Naive thymus-derived CD8-positive, alpha-beta T cell (primary cell): ENCODE measurements around the gene LTBP3. TPM values are rescaled to one million over a fixed set of nuclear protein-coding genes. Genes with fewer than 3 reads are reported as not detected.

Experiments
- ATAC-seq, 2 donors: fragments of 150-1000 bp; cut with Tn5 transposase in 1 of 2; sonication (Bioruptor Pico), chemical (Tn5 transposase) in 1 of 2; 1 replicate in 1 of 2; 2 replicates in 1 of 2; pipeline ENCODE4 v1.10.0; 2021; ENCODE audit warnings: mild to moderate bottlenecking in 2 of 2, moderate library complexity in 2 of 2
- POLR2A ChIA-PET: fragments of 350-600 bp; sonication (Branson Sonifier 250); formaldehyde crosslinking; loops from one replicate; lab custom pipeline; 2021; ENCODE audit warnings: antibody characterized with exemption; lab: Charles Lee
- DNase-seq, 10 donors: peaks; one replicate each; pipeline versions ENCODE4 v3.0.0 to v3.0.0-alpha.2; 2020 to 2022
- H3K27ac Mint-ChIP-seq, 10 donors: one replicate each; pipeline ENCODE4 v1.8.0; 2020 to 2022; ENCODE audit warnings: mild to moderate bottlenecking in 10 of 10, mixed read lengths in 10 of 10, moderate library complexity in 4 of 10, inconsistent platforms in 1 of 10
- H3K27me3 Mint-ChIP-seq, 5 donors: one replicate each; pipeline ENCODE4 v1.8.0; 2021 to 2022; ENCODE audit warnings: mixed read lengths in 5 of 5
- H3K36me3 Mint-ChIP-seq, 3 donors: one replicate each; pipeline ENCODE4 v1.8.0; 2020 to 2022; ENCODE audit warnings: mixed read lengths in 3 of 3, mild to moderate bottlenecking in 2 of 3, inconsistent platforms in 1 of 3
- H3K4me1 Mint-ChIP-seq, 4 donors: one replicate each; pipeline ENCODE4 v1.8.0; 2021 to 2022; ENCODE audit warnings: mixed read lengths in 4 of 4
- H3K4me3 Mint-ChIP-seq, 10 donors: one replicate each; pipeline ENCODE4 v1.8.0; 2020 to 2022; ENCODE audit warnings: mild to moderate bottlenecking in 10 of 10, mixed read lengths in 10 of 10, moderate library complexity in 6 of 10, inconsistent platforms in 1 of 10
- H3K9me3 Mint-ChIP-seq, 9 donors: one replicate each; pipeline ENCODE4 v1.8.0; 2020 to 2022; ENCODE audit warnings: mixed read lengths in 9 of 9, mild to moderate bottlenecking in 3 of 9, inconsistent platforms in 1 of 9, moderate library complexity in 1 of 9
- polyA plus RNA-seq, 3 donors: library from polyadenylated mRNA; unstranded; fragments of 300-500 nt; fragmentation: Illumina TruSeq; gene quantifications; one replicate each; pipeline ENCODE4 v1.2.3, GENCODE V29; 2021
- total RNA-seq, 8 experiments: library from RNA in 2 of 8; stranded (reverse) in 2 of 8; gene quantifications; one replicate each; pipeline ENCODE4 v1.2.3 and lab custom pipeline; 2021 to 2026

LTBP3 gene
- total and polyA plus RNA-seq, 5 experiments from 2014 or later = 7.3 to 261 (median 35.0) TPM

DNA sequence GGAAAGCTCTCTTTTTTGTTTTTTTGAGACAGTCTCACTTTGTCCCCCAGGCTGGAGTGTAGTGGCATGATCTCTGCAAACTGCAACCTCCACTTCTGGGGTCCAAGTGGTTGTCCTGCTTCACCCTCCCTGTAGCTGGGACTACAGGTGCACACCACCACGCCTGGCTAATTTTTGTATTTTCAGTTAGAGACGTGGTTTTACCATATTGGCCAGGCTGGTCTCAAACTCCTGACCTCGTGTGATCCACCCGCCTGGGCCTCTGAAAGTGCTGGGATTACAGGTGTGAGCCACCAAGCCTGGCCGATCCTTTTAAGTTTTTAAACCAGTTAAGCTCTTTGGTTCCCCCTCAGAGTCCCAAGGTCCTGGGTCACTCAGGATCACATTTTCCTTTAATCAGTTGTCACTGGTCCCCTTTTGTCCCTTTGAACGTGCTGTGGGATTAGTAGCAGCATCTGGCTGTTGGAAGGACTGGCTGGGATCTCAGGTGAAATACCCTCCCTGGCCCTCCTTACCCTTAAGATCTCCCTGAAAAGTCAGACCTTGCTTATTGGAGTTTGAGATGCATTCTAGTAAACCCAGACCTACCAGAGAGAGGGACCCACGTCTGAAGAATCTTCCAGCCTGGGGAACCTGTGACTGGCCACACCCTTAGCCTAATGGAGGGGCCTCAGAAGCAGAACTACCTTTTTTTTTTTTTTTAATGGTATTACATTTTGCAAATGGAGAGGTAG, 51.2 kb downstream of the LTBP3 start:
- peak overlapping the region in 9 of 10 donors; percentile 67 to 95 (median 89) for H3K27ac Mint-ChIP-seq
- DNase-seq = peak in 5 of 10 donors; percentile 50 to 57 (median 56)
- H3K9me3 Mint-ChIP-seq = no peaks in the 10 kb centered on the region
- POLR2A ChIA-PET = interaction anchor here (0.6 to 24.9 kb wide), 28 partner anchors 10 to 395 kb away, joined by 3 to 2047 read pairs (median 4); partner anchors contain the start of genes DPF2, FAM89B, FRMD8 and MALAT1
- no peak overlapping the region for H3K4me3 Mint-ChIP-seq
- no peaks in the 10 kb centered on the region for H3K27me3 Mint-ChIP-seq
- peak; percentile 36 to 55 for ATAC-seq
- peaks cover 0 to 32% (median 25%) of the 10 kb centered on the region in 3 donors for H3K36me3 Mint-ChIP-seq
- peaks cover 38 to 66% (median 58%) of the 10 kb centered on the region in 4 donors for H3K4me1 Mint-ChIP-seq

DNA sequence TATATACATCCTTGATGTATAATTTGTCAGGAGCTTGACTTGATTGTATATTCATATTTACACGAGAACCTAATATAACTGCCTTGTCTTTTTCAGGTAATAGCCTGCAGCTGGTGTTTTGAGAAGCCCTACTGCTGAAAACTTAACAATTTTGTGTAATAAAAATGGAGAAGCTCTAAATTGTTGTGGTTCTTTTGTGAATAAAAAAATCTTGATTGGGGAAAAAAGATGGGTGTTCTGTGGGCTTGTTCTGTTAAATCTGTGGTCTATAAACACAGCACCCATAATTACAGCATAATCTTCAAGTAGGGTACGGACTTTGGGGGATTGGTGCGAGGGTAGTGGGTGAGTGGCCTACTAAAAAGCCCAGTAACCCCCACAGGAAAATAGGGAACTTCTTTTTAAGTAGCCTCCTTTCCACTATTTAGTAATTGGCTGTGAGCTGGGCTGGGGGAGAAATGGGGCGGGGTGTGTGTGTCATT, 51.8 kb downstream of the LTBP3 start:
- Mint-ChIP-seq H3K4me3 (no peak overlapping the region), H3K27ac (peak overlapping the region in 9 of 10 donors; percentile 67 to 95 (median 89)), H3K4me1 (peaks cover 40 to 66% (median 58%) of the 10 kb centered on the region in 4 donors), H3K36me3 (peaks cover 0 to 32% (median 25%) of the 10 kb centered on the region in 3 donors), H3K27me3 (no peaks in the 10 kb centered on the region), H3K9me3 (no peaks in the 10 kb centered on the region)
- DNase-seq (peak in 3 of 10 donors; percentile 42 to 55 (median 47)), ATAC-seq (peak; percentile 2)
- POLR2A ChIA-PET = interaction anchor here (0.6 to 24.9 kb wide), 23 partner anchors 9 to 394 kb away, joined by 3 to 2047 read pairs (median 4); partner anchors contain the start of genes DPF2, FAM89B, FRMD8 and MALAT1

DNA sequence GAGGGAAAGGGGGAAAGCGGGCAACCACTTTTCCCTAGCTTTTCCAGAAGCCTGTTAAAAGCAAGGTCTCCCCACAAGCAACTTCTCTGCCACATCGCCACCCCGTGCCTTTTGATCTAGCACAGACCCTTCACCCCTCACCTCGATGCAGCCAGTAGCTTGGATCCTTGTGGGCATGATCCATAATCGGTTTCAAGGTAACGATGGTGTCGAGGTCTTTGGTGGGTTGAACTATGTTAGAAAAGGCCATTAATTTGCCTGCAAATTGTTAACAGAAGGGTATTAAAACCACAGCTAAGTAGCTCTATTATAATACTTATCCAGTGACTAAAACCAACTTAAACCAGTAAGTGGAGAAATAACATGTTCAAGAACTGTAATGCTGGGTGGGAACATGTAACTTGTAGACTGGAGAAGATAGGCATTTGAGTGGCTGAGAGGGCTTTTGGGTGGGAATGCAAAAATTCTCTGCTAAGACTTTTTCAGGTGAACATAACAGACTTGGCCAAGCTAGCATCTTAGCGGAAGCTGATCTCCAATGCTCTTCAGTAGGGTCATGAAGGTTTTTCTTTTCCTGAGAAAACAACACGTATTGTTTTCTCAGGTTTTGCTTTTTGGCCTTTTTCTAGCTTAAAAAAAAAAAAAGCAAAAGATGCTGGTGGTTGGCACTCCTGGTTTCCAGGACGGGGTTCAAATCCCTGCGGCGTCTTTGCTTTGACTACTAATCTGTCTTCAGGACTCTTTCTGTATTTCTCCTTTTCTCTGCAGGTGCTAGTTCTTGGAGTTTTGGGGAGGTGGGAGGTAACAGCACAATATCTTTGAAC, 52.5 kb downstream of the LTBP3 start:
- DNase-seq = peak in 2 of 10 donors; percentile 22 to 34
- Mint-ChIP-seq H3K4me3 (no peak overlapping the region), H3K4me1 (peaks cover 42 to 63% (median 55%) of the 10 kb centered on the region in 4 donors), H3K27me3 (no peaks in the 10 kb centered on the region), H3K36me3 (peaks cover 0 to 32% (median 25%) of the 10 kb centered on the region in 3 donors), H3K9me3 (no peaks in the 10 kb centered on the region), H3K27ac (peak overlapping the region in 9 of 10 donors; percentile 67 to 95 (median 89))
- POLR2A ChIA-PET = interaction anchor here (0.6 to 24.9 kb wide), 26 partner anchors 9 to 393 kb away, joined by 3 to 2047 read pairs (median 4); partner anchors contain the start of genes DPF2, FAM89B, FAU and FRMD8
- ATAC-seq = no peak

DNA sequence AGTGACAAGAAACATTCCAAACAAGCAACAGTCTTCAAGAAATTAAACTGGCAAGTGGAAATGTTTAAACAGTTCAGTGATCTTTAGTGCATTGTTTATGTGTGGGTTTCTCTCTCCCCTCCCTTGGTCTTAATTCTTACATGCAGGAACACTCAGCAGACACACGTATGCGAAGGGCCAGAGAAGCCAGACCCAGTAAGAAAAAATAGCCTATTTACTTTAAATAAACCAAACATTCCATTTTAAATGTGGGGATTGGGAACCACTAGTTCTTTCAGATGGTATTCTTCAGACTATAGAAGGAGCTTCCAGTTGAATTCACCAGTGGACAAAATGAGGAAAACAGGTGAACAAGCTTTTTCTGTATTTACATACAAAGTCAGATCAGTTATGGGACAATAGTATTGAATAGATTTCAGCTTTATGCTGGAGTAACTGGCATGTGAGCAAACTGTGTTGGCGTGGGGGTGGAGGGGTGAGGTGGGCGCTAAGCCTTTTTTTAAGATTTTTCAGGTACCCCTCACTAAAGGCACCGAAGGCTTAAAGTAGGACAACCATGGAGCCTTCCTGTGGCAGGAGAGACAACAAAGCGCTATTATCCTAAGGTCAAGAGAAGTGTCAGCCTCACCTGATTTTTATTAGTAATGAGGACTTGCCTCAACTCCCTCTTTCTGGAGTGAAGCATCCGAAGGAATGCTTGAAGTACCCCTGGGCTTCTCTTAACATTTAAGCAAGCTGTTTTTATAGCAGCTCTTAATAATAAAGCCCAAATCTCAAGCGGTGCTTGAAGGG, 53.3 kb downstream of the LTBP3 start:
- POLR2A ChIA-PET = interaction anchor here (0.6 to 24.9 kb wide), 20 partner anchors 8 to 383 kb away, joined by 3 to 2047 read pairs (median 5); partner anchors contain the start of genes DPF2, FAM89B, FAU and FRMD8
- H3K4me3 Mint-ChIP-seq = no peak overlapping the region
- no peak for ATAC-seq
- H3K27me3 Mint-ChIP-seq = no peaks in the 10 kb centered on the region
- peaks cover 0 to 32% (median 25%) of the 10 kb centered on the region in 3 donors for H3K36me3 Mint-ChIP-seq
- H3K4me1 Mint-ChIP-seq = peaks cover 39 to 59% (median 51%) of the 10 kb centered on the region in 4 donors
- H3K27ac Mint-ChIP-seq = peak overlapping the region in 9 of 10 donors; percentile 67 to 95 (median 89)
- no peaks in the 10 kb centered on the region for H3K9me3 Mint-ChIP-seq
- peak in 1 of 10 donors; percentile 24 for DNase-seq

DNA sequence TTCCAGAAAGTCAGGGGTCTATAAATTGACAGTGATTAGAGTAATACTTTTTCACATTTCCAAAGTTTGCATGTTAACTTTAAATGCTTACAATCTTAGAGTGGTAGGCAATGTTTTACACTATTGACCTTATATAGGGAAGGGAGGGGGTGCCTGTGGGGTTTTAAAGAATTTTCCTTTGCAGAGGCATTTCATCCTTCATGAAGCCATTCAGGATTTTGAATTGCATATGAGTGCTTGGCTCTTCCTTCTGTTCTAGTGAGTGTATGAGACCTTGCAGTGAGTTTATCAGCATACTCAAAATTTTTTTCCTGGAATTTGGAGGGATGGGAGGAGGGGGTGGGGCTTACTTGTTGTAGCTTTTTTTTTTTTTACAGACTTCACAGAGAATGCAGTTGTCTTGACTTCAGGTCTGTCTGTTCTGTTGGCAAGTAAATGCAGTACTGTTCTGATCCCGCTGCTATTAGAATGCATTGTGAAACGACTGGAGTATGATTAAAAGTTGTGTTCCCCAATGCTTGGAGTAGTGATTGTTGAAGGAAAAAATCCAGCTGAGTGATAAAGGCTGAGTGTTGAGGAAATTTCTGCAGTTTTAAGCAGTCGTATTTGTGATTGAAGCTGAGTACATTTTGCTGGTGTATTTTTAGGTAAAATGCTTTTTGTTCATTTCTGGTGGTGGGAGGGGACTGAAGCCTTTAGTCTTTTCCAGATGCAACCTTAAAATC, 54.0 kb downstream of the LTBP3 start:
- ATAC-seq (no peak), DNase-seq (peak in 3 of 10 donors; percentile 12 to 38 (median 29))
- peak overlapping the region in 9 of 10 donors; percentile 57 to 95 (median 87) for H3K27ac Mint-ChIP-seq
- H3K4me3 Mint-ChIP-seq = no peak overlapping the region
- H3K36me3 Mint-ChIP-seq = peaks cover 0 to 32% (median 25%) of the 10 kb centered on the region in 3 donors
- peaks cover 36 to 55% (median 48%) of the 10 kb centered on the region in 4 donors for H3K4me1 Mint-ChIP-seq
- H3K27me3 Mint-ChIP-seq = no peaks in the 10 kb centered on the region
- no peaks in the 10 kb centered on the region for H3K9me3 Mint-ChIP-seq
- POLR2A ChIA-PET = interaction anchor here (0.5 to 24.9 kb wide), 15 partner anchors 7 to 1817 kb away, joined by 3 to 2047 read pairs (median 5); partner anchors contain the start of genes FAU, FRMD8, MALAT1 and MRPL49

DNA sequence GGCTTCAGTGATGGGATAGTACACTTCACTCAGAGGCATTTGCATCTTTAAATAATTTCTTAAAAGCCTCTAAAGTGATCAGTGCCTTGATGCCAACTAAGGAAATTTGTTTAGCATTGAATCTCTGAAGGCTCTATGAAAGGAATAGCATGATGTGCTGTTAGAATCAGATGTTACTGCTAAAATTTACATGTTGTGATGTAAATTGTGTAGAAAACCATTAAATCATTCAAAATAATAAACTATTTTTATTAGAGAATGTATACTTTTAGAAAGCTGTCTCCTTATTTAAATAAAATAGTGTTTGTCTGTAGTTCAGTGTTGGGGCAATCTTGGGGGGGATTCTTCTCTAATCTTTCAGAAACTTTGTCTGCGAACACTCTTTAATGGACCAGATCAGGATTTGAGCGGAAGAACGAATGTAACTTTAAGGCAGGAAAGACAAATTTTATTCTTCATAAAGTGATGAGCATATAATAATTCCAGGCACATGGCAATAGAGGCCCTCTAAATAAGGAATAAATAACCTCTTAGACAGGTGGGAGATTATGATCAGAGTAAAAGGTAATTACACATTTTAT, 54.7 kb downstream of the LTBP3 start:
- peak overlapping the region in 9 of 10 donors; percentile 48 to 95 (median 76) for H3K27ac Mint-ChIP-seq
- peaks cover 37 to 55% (median 44%) of the 10 kb centered on the region in 4 donors for H3K4me1 Mint-ChIP-seq
- H3K9me3 Mint-ChIP-seq = no peaks in the 10 kb centered on the region
- ATAC-seq = no peak
- DNase-seq = no peak
- no peak overlapping the region for H3K4me3 Mint-ChIP-seq
- POLR2A ChIA-PET = interaction anchor here (0.5 to 24.9 kb wide), 10 partner anchors 9 to 1817 kb away, joined by 3 to 2047 read pairs (median 32); partner anchors contain the start of genes FAU, FRMD8, MRPL49 and NEAT1
- no peaks in the 10 kb centered on the region for H3K27me3 Mint-ChIP-seq
- peaks cover 0 to 32% (median 25%) of the 10 kb centered on the region in 3 donors for H3K36me3 Mint-ChIP-seq

DNA sequence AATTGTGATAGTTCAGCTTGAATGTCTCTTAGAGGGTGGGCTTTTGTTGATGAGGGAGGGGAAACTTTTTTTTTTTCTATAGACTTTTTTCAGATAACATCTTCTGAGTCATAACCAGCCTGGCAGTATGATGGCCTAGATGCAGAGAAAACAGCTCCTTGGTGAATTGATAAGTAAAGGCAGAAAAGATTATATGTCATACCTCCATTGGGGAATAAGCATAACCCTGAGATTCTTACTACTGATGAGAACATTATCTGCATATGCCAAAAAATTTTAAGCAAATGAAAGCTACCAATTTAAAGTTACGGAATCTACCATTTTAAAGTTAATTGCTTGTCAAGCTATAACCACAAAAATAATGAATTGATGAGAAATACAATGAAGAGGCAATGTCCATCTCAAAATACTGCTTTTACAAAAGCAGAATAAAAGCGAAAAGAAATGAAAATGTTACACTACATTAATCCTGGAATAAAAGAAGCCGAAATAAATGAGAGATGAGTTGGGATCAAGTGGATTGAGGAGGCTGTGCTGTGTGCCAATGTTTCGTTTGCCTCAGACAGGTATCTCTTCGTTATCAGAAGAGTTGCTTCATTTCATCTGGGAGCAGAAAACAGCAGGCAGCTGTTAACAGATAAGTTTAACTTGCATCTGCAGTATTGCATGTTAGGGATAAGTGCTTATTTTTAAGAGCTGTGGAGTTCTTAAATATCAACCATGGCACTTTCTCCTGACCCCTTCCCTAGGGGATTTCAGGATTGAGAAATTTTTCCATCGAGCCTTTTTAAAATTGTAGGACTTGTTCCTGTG, 55.4 kb downstream of the LTBP3 start:
- DNase-seq = peak in 3 of 10 donors; percentile 12 to 37 (median 24)
- ATAC-seq = no peak
- H3K27ac Mint-ChIP-seq = peak overlapping the region in 2 of 10 donors; percentile 40 to 63
- no peaks in the 10 kb centered on the region for H3K9me3 Mint-ChIP-seq
- H3K4me1 Mint-ChIP-seq = peaks cover 31 to 53% (median 41%) of the 10 kb centered on the region in 4 donors
- H3K4me3 Mint-ChIP-seq = no peak overlapping the region
- H3K27me3 Mint-ChIP-seq = no peaks in the 10 kb centered on the region
- POLR2A ChIA-PET = interaction anchor here (0.5 to 24.9 kb wide), 20 partner anchors 8 to 1262 kb away, joined by 3 to 2047 read pairs (median 4); partner anchors contain the start of genes FKBP2, FRMD8, NEAT1 and SCYL1
- H3K36me3 Mint-ChIP-seq = peaks cover 0 to 32% (median 25%) of the 10 kb centered on the region in 3 donors

DNA sequence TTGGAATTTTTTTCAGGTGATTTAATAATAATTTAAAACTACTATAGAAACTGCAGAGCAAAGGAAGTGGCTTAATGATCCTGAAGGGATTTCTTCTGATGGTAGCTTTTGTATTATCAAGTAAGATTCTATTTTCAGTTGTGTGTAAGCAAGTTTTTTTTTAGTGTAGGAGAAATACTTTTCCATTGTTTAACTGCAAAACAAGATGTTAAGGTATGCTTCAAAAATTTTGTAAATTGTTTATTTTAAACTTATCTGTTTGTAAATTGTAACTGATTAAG, 55.9 kb downstream of the LTBP3 start:
- POLR2A ChIA-PET = interaction anchor here (0.5 to 24.9 kb wide), 19 partner anchors 9 to 1261 kb away, joined by 3 to 2047 read pairs (median 4); partner anchors contain the start of genes FKBP2, FRMD8, NEAT1 and SCYL1
- H3K4me1 Mint-ChIP-seq = peaks cover 25 to 49% (median 37%) of the 10 kb centered on the region in 4 donors
- H3K36me3 Mint-ChIP-seq = peaks cover 0 to 32% (median 25%) of the 10 kb centered on the region in 3 donors
- no peaks in the 10 kb centered on the region for H3K27me3 Mint-ChIP-seq
- no peak for ATAC-seq
- H3K27ac Mint-ChIP-seq = peak overlapping the region in 1 of 10 donors; percentile 40
- no peaks in the 10 kb centered on the region for H3K9me3 Mint-ChIP-seq
- peak in 1 of 10 donors; percentile 25 for DNase-seq
- no peak overlapping the region for H3K4me3 Mint-ChIP-seq

DNA sequence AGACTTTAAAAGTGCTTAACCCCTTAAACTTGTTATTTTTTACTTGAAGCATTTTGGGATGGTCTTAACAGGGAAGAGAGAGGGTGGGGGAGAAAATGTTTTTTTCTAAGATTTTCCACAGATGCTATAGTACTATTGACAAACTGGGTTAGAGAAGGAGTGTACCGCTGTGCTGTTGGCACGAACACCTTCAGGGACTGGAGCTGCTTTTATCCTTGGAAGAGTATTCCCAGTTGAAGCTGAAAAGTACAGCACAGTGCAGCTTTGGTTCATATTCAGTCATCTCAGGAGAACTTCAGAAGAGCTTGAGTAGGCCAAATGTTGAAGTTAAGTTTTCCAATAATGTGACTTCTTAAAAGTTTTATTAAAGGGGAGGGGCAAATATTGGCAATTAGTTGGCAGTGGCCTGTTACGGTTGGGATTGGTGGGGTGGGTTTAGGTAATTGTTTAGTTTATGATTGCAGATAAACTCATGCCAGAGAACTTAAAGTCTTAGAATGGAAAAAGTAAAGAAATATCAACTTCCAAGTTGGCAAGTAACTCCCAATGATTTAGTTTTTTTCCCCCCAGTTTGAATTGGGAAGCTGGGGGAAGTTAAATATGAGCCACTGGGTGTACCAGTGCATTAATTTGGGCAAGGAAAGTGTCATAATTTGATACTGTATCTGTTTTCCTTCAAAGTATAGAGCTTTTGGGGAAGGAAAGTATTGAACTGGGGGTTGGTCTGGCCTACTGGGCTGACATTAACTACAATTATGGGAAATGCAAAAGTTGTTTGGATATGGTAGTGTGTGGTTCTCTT, 56.5 kb downstream of the LTBP3 start:
- peak overlapping the region in 1 of 10 donors; percentile 87 for H3K27ac Mint-ChIP-seq
- no peaks in the 10 kb centered on the region for H3K9me3 Mint-ChIP-seq

More for the DNA sequence above, 56.5 kb downstream of the LTBP3 start:
- H3K27me3 Mint-ChIP-seq = no peaks in the 10 kb centered on the region
- ATAC-seq (no peak), DNase-seq (peak in 2 of 10 donors; percentile 23 to 34)
- no peak overlapping the region for H3K4me3 Mint-ChIP-seq
- POLR2A ChIA-PET = interaction anchor here (0.7 to 24.9 kb wide), 16 partner anchors 9 to 1260 kb away, joined by 3 to 2047 read pairs (median 4); partner anchors contain the start of genes FKBP2, FRMD8, NEAT1 and SCYL1
- H3K4me1 Mint-ChIP-seq = peaks cover 25 to 49% (median 38%) of the 10 kb centered on the region in 4 donors
- H3K36me3 Mint-ChIP-seq = peaks cover 0 to 32% (median 24%) of the 10 kb centered on the region in 3 donors
